Activated naive CD8-positive, alpha-beta T cell treated with anti-CD3 and anti-CD28 coated beads, Interleukin-2, amount 50 U/mL, for 24 hours (primary cell): ENCODE data around the gene PHKB.
A peak's percentile ranks its signal among the peaks of the same experiment; 100 is the strongest.

ENCODE experiments used
- ATAC-seq: fragments of 150-1000 bp; cut with Tn5 transposase; one replicate; pipeline ENCODE4 v1.10.0; 2021
- DNase-seq: peaks from one replicate; pipeline ENCODE4 v3.0.0; 2021
- H3K27ac Mint-ChIP-seq: one replicate; pipeline ENCODE4 v1.8.0; 2021; ENCODE audit warnings: mild to moderate bottlenecking, mixed read lengths
- H3K27me3 Mint-ChIP-seq: one replicate; pipeline ENCODE4 v1.8.0; 2021; ENCODE audit warnings: mixed read lengths
- H3K36me3 Mint-ChIP-seq: one replicate; pipeline ENCODE4 v1.8.0; 2021; ENCODE audit warnings: low read depth, mixed read lengths
- H3K4me1 Mint-ChIP-seq: one replicate; pipeline ENCODE4 v1.8.0; 2021; ENCODE audit warnings: mixed read lengths
- H3K4me3 Mint-ChIP-seq: one replicate; pipeline ENCODE4 v1.8.0; 2021; ENCODE audit warnings: mild to moderate bottlenecking, moderate library complexity, mixed read lengths
- H3K9me3 Mint-ChIP-seq: one replicate; pipeline ENCODE4 v1.8.0; 2021; ENCODE audit warnings: mixed read lengths

The PHKB gene

DNA sequence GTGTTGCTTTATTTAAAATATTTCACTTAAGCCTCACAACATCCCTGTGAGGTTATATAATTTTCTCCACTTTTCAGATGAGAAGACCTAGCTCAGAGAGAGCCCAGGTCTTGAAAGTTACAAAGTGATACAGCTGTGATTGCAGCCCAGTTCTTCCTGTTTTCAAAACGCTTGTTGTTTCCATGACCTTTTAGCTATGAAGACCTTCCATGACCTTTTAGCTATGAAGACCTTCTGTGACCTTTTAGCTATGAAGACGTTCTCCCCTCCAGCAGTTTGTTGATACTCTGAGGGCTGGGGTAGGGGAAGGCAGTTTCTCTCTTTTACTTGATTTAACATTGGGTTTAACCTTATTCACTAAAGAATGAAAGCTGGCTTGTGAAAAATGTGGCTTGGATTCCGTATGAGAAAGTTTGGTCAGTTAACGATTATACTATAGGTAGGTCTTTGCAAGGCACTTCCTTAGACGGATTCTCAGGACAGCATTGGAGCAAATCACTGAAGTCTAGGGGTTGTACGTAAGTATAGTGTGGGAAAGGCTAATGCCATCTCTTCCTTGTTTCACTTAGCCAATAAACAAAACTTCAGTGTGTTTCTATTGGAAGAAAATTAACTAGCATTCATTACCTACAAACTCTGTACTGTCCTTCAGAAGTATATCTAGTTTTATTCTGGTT, 20.7 kb downstream of the PHKB start:
- peaks cover 37% of the 10 kb centered on the region for H3K4me1 Mint-ChIP-seq
- DNase-seq (no peak), ATAC-seq (peak; percentile 72)
- H3K27me3 Mint-ChIP-seq = no peaks in the 10 kb centered on the region
- no peaks in the 10 kb centered on the region for H3K9me3 Mint-ChIP-seq
- H3K4me3 Mint-ChIP-seq = no peak overlapping the region
- H3K27ac Mint-ChIP-seq = peak overlapping the region; percentile 57
- peaks cover 8% of the 10 kb centered on the region for H3K36me3 Mint-ChIP-seq

DNA sequence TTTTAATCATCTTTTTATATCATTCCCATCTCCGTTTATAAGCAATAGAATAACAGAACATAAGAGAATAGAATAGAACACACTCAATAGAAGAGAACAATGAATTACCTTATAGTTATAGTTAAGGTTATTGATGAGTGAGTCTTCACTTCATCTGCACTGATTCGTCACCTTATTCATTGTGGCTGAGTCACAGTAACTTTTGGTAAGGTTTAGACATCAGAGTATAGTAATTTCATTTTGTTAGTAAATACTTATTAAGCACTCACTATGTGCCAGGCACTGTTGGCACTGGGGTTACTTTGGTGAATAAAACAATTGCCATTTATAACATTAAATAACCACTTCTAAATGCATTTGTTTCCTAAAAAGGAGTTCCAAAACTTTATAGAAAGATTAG, 22.5 kb downstream of the PHKB start:
- ATAC-seq (no peak), DNase-seq (no peak)
- Mint-ChIP-seq H3K9me3 (peaks cover 9% of the 10 kb centered on the region), H3K4me3 (no peak overlapping the region), H3K36me3 (peaks cover 22% of the 10 kb centered on the region), H3K4me1 (peaks cover 34% of the 10 kb centered on the region), H3K27ac (no peak overlapping the region), H3K27me3 (no peaks in the 10 kb centered on the region)

DNA sequence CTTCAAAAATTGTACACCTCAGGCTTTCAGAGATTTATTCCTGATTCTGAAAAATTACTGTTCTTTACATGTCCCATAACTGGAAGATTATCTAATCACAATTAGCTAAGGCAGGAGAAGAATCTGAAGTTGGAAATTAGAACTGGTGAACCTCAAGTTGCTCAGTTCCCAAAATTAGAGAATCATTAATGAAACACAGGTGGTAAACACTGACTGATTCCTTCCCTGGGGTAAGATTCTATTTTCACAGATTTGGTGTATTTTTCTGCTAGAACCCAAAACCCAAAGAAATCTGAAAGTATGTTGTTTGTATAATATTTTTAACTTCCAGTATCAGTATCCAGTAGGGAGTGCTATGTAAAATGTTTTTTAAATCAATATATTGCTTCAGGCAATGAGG, 25.7 kb downstream of the PHKB start:
- peaks cover 27% of the 10 kb centered on the region for H3K4me1 Mint-ChIP-seq

DNA sequence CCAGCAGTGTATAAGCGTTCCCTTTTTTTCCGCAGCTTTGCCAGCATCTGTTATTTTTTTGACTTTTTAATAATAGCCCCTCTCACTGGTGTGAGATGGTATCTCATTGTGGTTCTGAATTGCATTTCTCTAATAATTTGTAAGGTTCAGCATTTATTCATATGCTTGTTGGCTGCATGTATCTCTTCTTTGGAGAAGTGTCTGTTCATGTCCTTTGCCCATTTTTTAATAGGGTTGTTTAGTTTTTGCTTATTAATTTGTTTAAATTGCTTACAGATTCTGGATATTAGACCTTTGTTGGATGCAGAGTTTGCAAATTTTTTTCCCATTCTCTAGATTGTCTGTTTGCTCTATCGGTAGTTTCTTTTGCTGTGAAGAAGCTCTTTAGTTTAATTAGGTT, 26.9 kb downstream of the PHKB start:
- no peaks in the 10 kb centered on the region for H3K27me3 Mint-ChIP-seq
- no peak overlapping the region for H3K27ac Mint-ChIP-seq
- H3K4me3 Mint-ChIP-seq = no peak overlapping the region
- H3K36me3 Mint-ChIP-seq = peaks cover 41% of the 10 kb centered on the region
- ATAC-seq (no peak), DNase-seq (no peak)
- peaks cover 37% of the 10 kb centered on the region for H3K4me1 Mint-ChIP-seq
- H3K9me3 Mint-ChIP-seq = peaks cover 14% of the 10 kb centered on the region

More for the DNA sequence above, 25.7 kb downstream of the PHKB start:
- H3K9me3 Mint-ChIP-seq = peaks cover 14% of the 10 kb centered on the region
- peaks cover 41% of the 10 kb centered on the region for H3K36me3 Mint-ChIP-seq
- H3K27ac Mint-ChIP-seq = no peak overlapping the region
- H3K27me3 Mint-ChIP-seq = no peaks in the 10 kb centered on the region
- no peak for ATAC-seq
- no peak for DNase-seq
- H3K4me3 Mint-ChIP-seq = no peak overlapping the region

DNA sequence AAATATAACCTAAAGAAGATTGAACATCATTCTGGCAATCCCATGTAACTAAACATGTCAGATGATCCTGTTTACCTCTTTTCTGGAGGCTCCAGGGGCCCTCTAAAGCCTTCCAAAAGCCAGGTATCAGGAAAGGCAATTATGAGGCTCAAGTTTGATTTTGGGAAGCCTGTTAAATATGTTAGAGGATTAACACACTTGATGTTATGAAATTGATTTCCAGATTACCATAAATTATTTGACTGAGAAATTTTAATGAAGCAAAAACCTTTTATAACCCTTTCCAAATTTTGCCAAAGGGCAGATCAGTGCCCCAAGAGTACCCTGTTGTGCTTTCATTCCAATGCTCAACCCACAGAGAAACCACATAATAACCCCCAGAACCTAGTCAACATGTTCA, 29.3 kb downstream of the PHKB start:
- Mint-ChIP-seq H3K27ac (no peak overlapping the region), H3K36me3 (peaks cover 39% of the 10 kb centered on the region), H3K4me3 (no peak overlapping the region), H3K4me1 (peaks cover 34% of the 10 kb centered on the region), H3K27me3 (no peaks in the 10 kb centered on the region), H3K9me3 (peaks cover 14% of the 10 kb centered on the region)
- no peak for ATAC-seq
- no peak for DNase-seq

DNA sequence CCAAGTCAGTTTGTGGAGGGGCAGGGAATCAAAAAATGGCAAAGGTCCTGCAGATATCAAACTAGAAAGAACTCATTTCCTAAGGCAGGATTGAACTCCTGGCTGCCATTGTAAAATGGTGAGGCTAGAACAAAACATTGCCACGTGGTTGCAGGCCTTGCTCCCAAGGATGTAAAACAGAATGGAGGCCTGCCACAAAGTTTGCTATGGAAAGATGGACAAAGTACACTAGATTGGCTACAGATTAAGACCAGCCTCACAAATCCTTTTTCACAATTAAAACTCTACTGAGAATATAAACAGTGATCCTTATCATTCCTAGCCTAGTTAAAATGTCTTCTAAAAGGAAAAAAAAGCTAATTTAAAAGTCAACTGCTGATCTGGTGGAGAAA, 30.9 kb downstream of the PHKB start:
- Mint-ChIP-seq H3K27me3 (no peaks in the 10 kb centered on the region), H3K27ac (peak overlapping the region; percentile 33), H3K36me3 (peaks cover 37% of the 10 kb centered on the region), H3K4me1 (peaks cover 36% of the 10 kb centered on the region), H3K4me3 (no peak overlapping the region), H3K9me3 (peaks cover 14% of the 10 kb centered on the region)
- ATAC-seq (no peak), DNase-seq (no peak)

DNA sequence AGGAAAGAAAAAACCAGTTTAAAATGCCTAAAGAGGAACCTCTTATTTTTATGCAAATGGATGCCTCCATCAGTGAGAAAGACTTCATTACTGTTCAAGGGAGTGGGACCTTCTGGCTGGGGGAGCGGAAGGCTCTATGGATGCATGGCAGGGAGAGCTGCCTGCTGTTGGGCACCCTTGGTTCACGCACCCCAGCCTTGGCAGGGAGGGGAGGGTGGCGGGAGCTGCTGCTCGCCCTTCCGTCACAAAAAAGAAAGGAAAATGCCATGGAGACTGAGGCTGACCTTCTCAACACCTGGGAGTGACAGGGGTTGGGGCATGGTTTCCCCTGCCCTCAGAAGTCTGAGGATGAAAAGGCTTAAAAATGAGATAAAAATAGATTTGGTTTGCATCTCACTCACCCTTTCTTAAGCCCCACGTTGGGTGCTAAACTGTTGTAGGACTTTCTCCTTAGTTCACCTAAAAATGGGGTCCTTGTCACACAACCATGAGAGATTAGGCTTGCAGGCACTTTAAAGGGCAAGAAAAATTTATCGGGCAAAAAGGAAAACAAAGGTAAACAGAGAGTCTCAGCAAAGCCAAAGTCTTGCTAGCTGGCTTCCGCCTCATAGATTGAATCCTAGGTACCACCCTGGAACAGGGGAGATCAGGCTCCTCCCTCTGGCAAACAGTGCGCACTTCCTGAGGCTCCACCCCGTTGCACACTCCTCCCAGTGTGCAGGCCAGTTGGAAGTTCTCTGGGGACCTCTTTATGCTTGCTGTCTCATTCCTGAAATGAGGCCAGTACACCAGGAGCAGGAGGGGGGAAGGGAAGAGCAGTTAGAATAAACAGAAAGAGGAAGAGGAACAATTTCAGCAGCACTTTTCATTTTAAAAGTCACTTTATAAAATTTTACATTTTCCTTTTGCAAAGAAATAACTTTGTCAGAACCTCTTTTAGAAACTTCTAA, 31.6 kb downstream of the PHKB start:
- peak; percentile 22 for DNase-seq
- peak overlapping the region; percentile 85 for H3K27ac Mint-ChIP-seq
- ATAC-seq = peak; percentile 86
- peaks cover 33% of the 10 kb centered on the region for H3K36me3 Mint-ChIP-seq
- H3K9me3 Mint-ChIP-seq = peaks cover 14% of the 10 kb centered on the region
- H3K4me3 Mint-ChIP-seq = peak overlapping the region; percentile 70
- peaks cover 36% of the 10 kb centered on the region for H3K4me1 Mint-ChIP-seq
- H3K27me3 Mint-ChIP-seq = no peaks in the 10 kb centered on the region

DNA sequence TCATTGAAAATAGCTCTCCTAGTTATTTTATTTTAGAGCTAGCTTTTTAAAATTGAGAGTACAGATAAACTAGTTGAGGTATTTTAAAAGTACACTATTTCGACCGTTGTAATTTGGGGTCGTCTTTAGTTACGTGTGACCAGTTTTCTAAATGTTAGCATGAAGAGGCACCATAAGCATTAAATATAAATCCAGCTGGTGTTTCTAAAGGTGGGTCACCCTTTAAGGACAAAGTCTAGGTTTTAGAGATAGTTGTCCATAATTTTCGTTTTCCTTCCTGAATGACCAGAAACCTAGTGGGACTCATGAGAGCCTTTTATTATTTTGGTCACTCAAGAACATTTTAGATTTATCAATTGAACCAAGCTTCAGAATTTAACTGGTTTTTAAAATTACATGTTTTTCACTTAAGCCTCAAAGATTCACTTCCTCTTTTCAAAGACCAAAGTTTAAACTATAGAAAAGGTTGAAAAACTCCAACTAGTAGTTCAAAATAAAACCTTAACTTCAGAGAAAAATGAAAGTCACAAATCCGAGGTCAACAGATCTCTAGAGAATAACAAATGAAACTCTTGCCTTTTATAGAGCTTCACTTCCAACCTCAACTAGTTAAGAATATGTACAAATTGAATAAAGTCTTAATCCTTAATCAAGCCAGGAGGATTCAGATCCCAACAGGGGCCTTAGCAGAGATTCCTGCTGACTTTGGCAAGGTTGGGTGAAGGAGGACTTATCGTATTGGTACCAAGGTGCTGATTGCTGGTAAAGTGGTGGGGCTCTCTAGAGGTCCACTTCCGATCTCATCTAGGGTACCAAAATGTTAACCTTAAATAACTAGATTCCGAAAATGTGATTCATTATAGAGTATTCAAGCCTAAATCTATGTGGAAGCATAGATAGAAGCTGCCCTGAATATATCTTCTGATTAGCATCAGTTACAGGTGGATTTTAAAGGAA, 32.5 kb downstream of the PHKB start:
- no peaks in the 10 kb centered on the region for H3K27me3 Mint-ChIP-seq
- peak overlapping the region; percentile 42 for H3K4me3 Mint-ChIP-seq
- H3K27ac Mint-ChIP-seq = peak overlapping the region; percentile 35
- H3K36me3 Mint-ChIP-seq = peaks cover 26% of the 10 kb centered on the region
- H3K4me1 Mint-ChIP-seq = peaks cover 36% of the 10 kb centered on the region
- H3K9me3 Mint-ChIP-seq = peaks cover 4% of the 10 kb centered on the region
- no peak for DNase-seq
- no peak for ATAC-seq

DNA sequence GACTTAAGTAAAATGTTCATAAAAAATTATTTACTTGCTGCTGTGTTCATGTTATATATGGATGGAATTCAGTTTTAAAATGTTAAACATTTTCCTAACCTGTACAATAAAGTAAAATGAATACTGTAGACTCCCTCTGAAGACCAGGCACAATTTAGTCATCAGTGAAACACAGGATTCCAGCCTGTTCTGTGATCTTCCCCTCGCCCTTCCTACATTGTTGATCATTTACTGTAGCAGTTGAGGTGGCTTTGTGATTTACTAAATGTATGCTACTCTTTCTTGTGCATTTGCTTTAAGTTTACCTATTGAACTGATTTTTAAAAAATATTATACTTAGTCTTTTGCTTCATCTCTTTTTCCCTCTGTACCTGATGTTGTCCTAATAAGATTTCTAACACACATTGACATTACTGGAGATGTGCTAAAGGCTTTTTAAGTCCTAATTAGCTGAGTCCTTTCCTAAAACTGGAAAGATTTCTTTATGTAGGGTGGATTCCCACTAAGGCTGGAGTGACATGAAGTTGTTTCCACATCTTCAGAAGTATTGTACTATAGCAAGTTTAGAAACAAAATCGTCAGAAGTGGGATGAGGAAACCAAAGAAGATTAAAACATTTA, 38.1 kb downstream of the PHKB start:
- Mint-ChIP-seq H3K27ac (no peak overlapping the region), H3K9me3 (no peaks in the 10 kb centered on the region), H3K4me3 (no peak overlapping the region), H3K36me3 (peaks cover 35% of the 10 kb centered on the region), H3K27me3 (no peaks in the 10 kb centered on the region), H3K4me1 (peaks cover 8% of the 10 kb centered on the region)
- no peak for ATAC-seq
- DNase-seq = no peak

DNA sequence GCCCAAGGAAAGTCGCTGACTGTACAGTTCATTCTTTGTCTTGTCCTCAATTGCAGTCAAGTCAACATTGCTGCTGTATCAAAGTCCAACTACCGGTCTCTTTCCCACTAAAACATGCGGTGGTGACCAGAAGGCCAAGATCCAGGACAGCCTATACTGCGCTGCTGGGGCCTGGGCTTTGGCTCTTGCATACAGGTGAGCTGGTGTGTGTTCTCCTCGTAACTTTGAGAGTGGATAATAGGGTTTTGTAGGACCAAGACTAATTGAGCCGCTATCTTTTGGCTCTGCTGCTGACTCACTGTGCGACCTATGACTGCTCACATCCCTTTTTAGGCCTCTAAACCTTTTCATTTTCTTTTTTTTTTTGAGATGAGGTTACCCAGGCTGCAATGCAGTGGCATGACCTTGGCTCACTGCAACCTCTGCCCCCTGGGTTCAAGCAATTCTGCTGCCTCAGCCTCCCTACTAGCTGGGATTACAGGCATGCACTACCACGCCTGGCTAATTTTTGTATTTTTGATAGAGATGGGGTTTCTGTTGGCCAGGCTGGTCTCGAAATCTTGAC, 38.7 kb downstream of the PHKB start:
- Mint-ChIP-seq H3K27ac (no peak overlapping the region), H3K4me3 (no peak overlapping the region), H3K36me3 (peaks cover 41% of the 10 kb centered on the region), H3K27me3 (no peaks in the 10 kb centered on the region), H3K4me1 (peaks cover 2% of the 10 kb centered on the region), H3K9me3 (no peaks in the 10 kb centered on the region)
- DNase-seq (no peak), ATAC-seq (no peak)

DNA sequence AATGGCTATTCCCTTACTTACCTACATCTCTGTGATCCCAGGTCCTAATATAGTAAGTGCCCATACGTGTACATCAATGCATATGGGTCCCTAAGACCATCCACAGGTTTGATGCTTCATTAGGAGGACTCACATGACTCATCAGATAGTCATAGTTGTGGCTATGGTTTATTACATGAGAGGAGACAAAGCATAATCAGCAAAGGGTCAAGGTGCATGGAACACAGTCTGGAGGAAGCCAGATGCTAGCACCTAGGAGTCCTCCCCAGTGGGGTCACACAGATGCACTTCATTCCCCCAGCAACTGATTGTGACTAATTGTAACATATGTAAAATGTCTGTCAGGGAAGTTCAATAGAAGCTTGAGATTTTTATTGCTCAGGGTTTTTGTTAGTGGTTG, 42.8 kb downstream of the PHKB start:
- no peaks in the 10 kb centered on the region for H3K9me3 Mint-ChIP-seq
- no peak for ATAC-seq
- no peaks in the 10 kb centered on the region for H3K27me3 Mint-ChIP-seq
- peaks cover 2% of the 10 kb centered on the region for H3K4me1 Mint-ChIP-seq
- H3K36me3 Mint-ChIP-seq = peaks cover 49% of the 10 kb centered on the region
- no peak for DNase-seq
- H3K4me3 Mint-ChIP-seq = no peak overlapping the region
- no peak overlapping the region for H3K27ac Mint-ChIP-seq

DNA sequence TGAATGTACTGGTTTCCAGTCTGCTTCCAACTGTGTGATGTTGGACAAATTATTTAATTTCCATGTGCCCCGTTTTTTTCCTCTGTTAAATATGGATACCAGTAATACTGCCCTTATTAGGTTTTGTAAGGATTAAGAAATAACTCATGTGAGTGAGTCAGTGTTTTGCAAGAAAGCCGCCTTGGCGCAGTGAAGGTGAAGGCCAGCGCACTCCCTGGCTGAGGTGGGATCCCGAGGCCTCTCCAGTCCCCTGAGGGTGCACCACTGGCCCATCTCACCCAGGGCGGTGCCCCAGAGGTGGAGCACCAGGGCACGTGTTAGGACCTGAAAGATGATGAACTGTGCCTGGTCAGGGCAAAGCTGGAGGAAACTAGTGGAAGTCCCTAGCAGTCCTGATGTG, 43.5 kb downstream of the PHKB start:
- DNase-seq = no peak
- Mint-ChIP-seq H3K27ac (no peak overlapping the region), H3K4me1 (peaks cover 2% of the 10 kb centered on the region), H3K9me3 (no peaks in the 10 kb centered on the region), H3K36me3 (peaks cover 44% of the 10 kb centered on the region), H3K27me3 (no peaks in the 10 kb centered on the region), H3K4me3 (no peak overlapping the region)
- ATAC-seq = no peak

DNA sequence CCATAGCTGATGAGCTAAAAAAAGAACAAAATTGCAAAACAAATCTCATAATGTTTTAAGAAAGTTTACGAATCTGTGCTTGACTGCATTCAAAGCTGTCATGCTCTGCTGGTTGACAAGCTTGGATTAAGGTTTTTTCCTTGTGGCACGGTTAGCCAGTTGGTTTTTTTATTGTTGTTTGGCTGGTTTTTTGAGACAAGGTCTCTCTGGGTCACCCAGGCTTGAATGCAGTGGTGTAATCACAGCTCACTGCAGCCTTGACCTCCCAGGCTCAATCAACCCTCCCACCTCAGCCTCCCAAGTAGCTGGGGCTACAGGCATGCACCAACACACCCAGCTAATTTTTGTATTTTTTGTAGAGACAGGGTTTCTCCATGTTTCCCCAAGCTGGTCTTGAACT, 45.7 kb downstream of the PHKB start:
- peaks cover 2% of the 10 kb centered on the region for H3K4me1 Mint-ChIP-seq
- no peak overlapping the region for H3K27ac Mint-ChIP-seq
- no peaks in the 10 kb centered on the region for H3K27me3 Mint-ChIP-seq
- H3K9me3 Mint-ChIP-seq = no peaks in the 10 kb centered on the region
- DNase-seq = no peak
- no peak overlapping the region for H3K4me3 Mint-ChIP-seq
- H3K36me3 Mint-ChIP-seq = peaks cover 30% of the 10 kb centered on the region
- no peak for ATAC-seq

DNA sequence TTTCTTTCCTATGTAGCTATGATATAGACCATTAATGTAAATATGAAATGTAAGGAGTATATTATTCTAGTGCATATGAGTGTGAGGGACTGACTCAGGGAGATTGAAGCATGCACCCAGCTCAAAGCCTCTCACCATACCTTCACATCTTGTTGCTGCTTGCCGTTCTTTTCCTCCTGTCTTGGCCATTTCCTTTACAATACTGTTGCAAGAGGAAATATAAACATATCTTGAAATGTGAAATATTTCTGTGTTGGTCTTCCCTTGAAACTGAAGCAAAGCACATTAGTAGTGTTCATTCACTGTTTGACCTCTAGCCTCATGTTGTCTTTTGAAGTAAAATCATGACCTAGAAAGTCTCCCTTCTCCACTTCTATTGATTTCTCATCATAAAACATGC, 46.6 kb downstream of the PHKB start:
- peaks cover 32% of the 10 kb centered on the region for H3K36me3 Mint-ChIP-seq
- peaks cover 2% of the 10 kb centered on the region for H3K4me1 Mint-ChIP-seq
- ATAC-seq (no peak), DNase-seq (no peak)
- no peak overlapping the region for H3K27ac Mint-ChIP-seq
- H3K9me3 Mint-ChIP-seq = no peaks in the 10 kb centered on the region
- H3K4me3 Mint-ChIP-seq = no peak overlapping the region
- H3K27me3 Mint-ChIP-seq = no peaks in the 10 kb centered on the region
